Lower leg skin (tissue), 4 donors: ENCODE data around the gene ZNF630. TPM values are rescaled to one million over a fixed set of nuclear protein-coding genes. Genes with fewer than 3 reads are reported as not detected.
"Not testable (repeated sequence)": the region's sequence is repeated elsewhere in the genome, so short reads cannot be mapped to it uniquely, and the experiment has no call there.

Experiments used
- DNase-seq, 2 donors: peaks; one replicate each; pipeline ENCODE4 v3.0.0-alpha.2; 2019; ENCODE audit warnings: low spot score in 2 of 2
- H3K4me3 ChIP-seq: fragments of 200-600 bp; sonication (generic); 2 replicates; pipeline ENCODE4 v1.5.1; 2017; ENCODE audit warnings: mild to moderate bottlenecking, low read depth; ENCODE audit not compliant: poor library complexity, severe bottlenecking
- CTCF ChIP-seq, 3 donors: fragments of 450-650 bp; IDR thresholded peaks; one replicate each; pipeline ENCODE4 v1.5.1; 2016; ENCODE audit warnings: antibody characterized with exemption in 3 of 3, mild to moderate bottlenecking in 3 of 3, moderate library complexity in 2 of 3
- POLR2A ChIP-seq, 2 donors: fragments of 450-650 bp; IDR thresholded peaks; one replicate each; pipeline ENCODE4 v1.6.1; 2016 to 2017; ENCODE audit warnings: antibody characterized with exemption in 2 of 2, mild to moderate bottlenecking in 1 of 2, moderate library complexity in 1 of 2
- WGBS, 2 donors: methylation state at CpG; one replicate each; pipeline ENCODE4 v1.1.5; 2018; 5-methylcytosine and 5-hydroxymethylcytosine counted together
- intact Hi-C: fragments of 100-400 bp; cut with DNase I; formaldehyde crosslinking; loops from one replicate; pipeline ENCODE4 v1.15.0; 2023; ENCODE audit warnings: low total_unique reads
- total RNA-seq, 4 donors: library from RNA; depleted of rRNA; stranded (reverse); fragments of >200 nt; gene quantifications; one replicate each; pipeline ENCODE4 v1.1.0, GENCODE V29; 2016

Gene ZNF630
- total RNA-seq, 4 donors from 2014 or later = 1.6 to 3.5 (median 2.9) TPM

- DNase-seq = peak in 1 of 2 donors; percentile 34
- no peak overlapping the region for H3K4me3 ChIP-seq
- TF ChIP-seq CTCF (IDR thresholded peaks at IDR 0.05) = no peak
- TF ChIP-seq POLR2A (IDR thresholded peaks at IDR 0.05) = no peak
- whole genome bisulfite sequencing, 2 donors = 3 to 22% methylated on average over 7 of the region's 7 CpGs
- intact Hi-C loops = loop anchor here (10.0 kb wide), 1 partner anchor 191 kb away; the partner anchor contains the start of gene ZNF81
Observed at GRCh38 chrX:48025561-48025960, 45.9 kb downstream of the ZNF630 start.

GRCh38 chrX:48022738-48023137 lies 48.7 kb downstream of the ZNF630 start:
- intact Hi-C loops = loop anchor here (10.0 kb wide), 1 partner anchor 188 kb away; the partner anchor contains the start of gene ZNF81
- TF ChIP-seq CTCF (IDR thresholded peaks at IDR 0.05) = no peak
- TF ChIP-seq POLR2A (IDR thresholded peaks at IDR 0.05) = no peak
- H3K4me3 ChIP-seq = no peak overlapping the region
- WGBS, 2 donors = 90 to 100% methylated on average over 3 of the region's 3 CpGs
- no peak for DNase-seq

GRCh38 chrX:48022100-48022499 lies 49.3 kb downstream of the ZNF630 start:
- H3K4me3 ChIP-seq = no peak overlapping the region
- DNase-seq = no peak
- intact Hi-C loops = loop anchor here (10.0 kb wide), 1 partner anchor 187 kb away; the partner anchor contains the start of gene ZNF81
- WGBS, 2 donors = 58 to 69% methylated on average over 3 of the region's 3 CpGs
- TF ChIP-seq POLR2A (IDR thresholded peaks at IDR 0.05) = no peak

DNA sequence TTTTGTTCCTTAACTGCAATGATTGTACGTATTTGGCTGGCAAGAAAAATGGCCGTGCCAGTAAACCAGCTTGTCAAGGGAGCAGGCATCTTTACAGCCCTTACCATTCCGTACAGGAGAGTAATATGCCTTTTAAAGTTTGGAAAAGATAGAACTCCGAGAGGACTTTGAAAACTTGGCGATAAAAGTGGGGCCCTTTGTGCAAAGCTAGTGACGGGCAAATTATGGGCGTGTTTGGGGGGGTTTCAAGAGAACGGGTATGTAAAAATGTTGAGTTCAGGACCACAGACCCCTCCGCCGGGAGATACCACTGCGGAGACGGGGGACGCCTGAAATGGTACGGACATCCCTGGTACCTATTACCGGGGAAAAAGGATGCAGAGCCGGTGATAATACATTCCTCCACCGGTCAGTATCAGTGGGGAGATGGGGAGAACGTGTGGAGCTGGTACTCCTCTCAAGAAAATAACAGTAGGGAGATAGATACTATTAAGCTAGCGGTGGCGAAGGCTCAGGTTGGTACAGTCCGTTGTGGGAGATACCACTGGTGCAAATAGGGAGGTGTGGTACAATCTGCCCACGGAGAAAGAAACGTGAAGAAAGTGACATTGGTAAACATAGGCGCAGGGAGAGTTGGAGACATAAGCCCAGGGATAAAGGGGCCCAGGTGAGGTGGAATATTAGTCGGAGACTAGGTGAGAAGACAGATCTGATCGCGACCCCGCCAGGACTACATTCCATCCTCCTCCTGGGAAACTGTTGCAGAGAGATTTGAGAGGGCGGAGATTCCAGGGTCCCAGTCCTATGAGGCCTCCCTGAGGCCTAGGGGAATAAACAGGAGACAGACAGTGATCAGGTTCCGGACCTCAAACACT lies 50.2 kb downstream of the ZNF630 start:
- peak; percentile 51 to 90 for DNase-seq
- intact Hi-C loops = loop anchor here (10.0 kb wide), 1 partner anchor 186 kb away; the partner anchor contains the start of gene ZNF81
- H3K4me3 ChIP-seq = no peak overlapping the region
- 0 to 35% methylated on average over 29 to 30 of the region's 30 CpGs for WGBS, 2 donors
- no peak for TF ChIP-seq CTCF (IDR thresholded peaks at IDR 0.05)
- TF ChIP-seq POLR2A (IDR thresholded peaks at IDR 0.05) = no peak

GRCh38 chrX:48020472-48020871 lies 51.0 kb downstream of the ZNF630 start:
- WGBS, 2 donors = 69 to 74% methylated on average over 11 of the region's 11 CpGs
- DNase-seq, H3K4me3 ChIP-seq: not testable (repeated sequence)
- intact Hi-C loops = loop anchor here (10.0 kb wide), 1 partner anchor 186 kb away; the partner anchor contains the start of gene ZNF81

- not testable (repeated sequence) for DNase-seq, H3K4me3 ChIP-seq
- WGBS, 2 donors = no CpG with 5 or more reads among the region's 1 CpG
- intact Hi-C loops = loop anchor here (10.0 kb wide), 1 partner anchor 185 kb away; the partner anchor contains the start of gene ZNF81
Observed at GRCh38 chrX:48019892-48020291, 51.5 kb downstream of the ZNF630 start.

DNA sequence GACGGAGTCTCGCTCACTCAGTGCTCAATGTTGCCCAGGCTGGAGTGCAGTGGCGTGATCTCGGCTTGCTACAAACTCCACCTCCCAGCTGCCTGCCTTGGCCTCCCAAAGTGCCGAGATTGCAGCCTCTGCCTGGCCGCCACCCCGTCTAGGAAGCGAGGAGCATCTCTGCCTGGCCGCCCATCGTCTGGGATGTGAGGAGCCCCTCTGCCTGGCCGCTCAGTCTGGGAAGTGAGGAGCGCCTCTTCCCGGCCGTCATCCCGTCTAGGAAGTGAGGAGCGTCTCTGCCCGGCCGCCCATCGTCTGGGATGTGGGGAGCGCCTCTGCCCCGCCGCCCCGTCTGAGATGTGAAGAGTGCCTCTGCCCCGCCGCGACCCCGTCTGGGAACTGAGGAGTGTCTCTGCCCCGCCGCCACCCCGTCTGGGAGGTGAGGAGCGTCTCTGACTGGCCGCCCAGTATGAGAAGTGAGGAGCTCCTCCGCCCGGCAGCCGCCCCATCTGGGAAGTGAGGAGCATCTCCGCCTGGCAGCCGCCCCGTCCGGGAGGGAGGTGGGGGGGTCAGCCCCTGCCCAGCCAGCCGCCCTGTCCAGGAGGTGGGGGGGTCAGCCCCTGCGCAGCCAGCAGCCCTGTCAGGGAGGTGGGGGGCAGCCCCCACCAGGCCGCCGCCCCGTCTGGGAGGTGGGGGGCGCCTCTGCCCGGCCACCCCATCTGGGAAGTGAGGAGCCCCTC lies 54.7 kb downstream of the ZNF630 start:
- H3K4me3 ChIP-seq, DNase-seq, intact Hi-C loops: not testable (repeated sequence)
- 93% methylated on average over 29 of the region's 46 CpGs; no CpG with 5 or more reads in 1 of the 2 donors for WGBS, 2 donors

DNA sequence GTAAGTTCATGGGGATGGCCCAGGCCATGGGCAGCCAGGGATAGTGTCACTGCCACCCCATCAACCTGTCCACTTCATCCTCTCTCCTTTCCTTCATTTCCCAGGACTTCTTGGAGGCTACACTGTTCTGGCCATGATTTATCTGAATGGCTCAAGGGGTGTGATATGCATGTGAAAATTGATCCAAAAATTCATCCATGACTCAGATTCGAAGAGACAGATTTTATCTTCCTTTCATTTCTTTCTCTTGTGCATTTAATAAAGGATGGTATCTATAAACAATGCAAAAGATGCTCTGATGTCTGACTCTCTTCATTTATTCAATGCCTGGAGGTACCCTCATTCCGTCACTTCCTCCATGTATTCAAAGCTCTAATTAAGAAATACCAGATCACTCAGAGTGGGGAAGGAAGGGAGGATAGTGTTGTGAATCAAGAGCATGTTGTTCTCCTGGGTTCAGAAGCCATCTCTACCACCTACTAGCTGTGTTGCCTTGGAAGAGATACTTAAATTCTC lies 61.9 kb downstream of the ZNF630 start:
- intact Hi-C loops, DNase-seq, H3K4me3 ChIP-seq: not testable (repeated sequence)
- WGBS, 2 donors = no CpG with 5 or more reads among the region's 2 CpGs
